K562 (cell line): ENCODE measurements around the gene MYL11. TPM values are rescaled to one million over a fixed set of nuclear protein-coding genes. Genes with fewer than 3 reads are reported as not detected.
A peak's percentile ranks its signal among the peaks of the same experiment; 100 is the strongest.

ENCODE experiments used
- CCAR2 ChIP-seq: fragments of 200-400 bp; formaldehyde crosslinking; IDR thresholded peaks from 2 replicates; pipeline ENCODE4 v1.6.1; 2017; ENCODE audit warnings: mild to moderate bottlenecking, low read depth, low read length
- ELF1 ChIP-seq: fragments of 200-800 bp; sonication (Bioruptor generic); IDR thresholded peaks from 2 replicates; pipeline ENCODE4 v1.6.1; 2016; ENCODE audit warnings: missing genetic modification characterization, missing compliant biosample characterization
- HEY1 ChIP-seq: fragments of 250-450 bp; sonication (Bioruptor Pico); IDR thresholded peaks from 2 replicates; pipeline ENCODE4 v1.5.0; 2020; ENCODE audit warnings: mild to moderate bottlenecking, moderate library complexity, borderline replicate concordance
- IRF2 ChIP-seq: sonication (generic); formaldehyde crosslinking; IDR thresholded peaks from 2 replicates; pipeline ENCODE4 v1.8.1; 2022; ENCODE audit warnings: mild to moderate bottlenecking, missing genetic modification reagents
- JUN ChIP-seq, 2 experiments: sonication (generic) in 1 of 2; formaldehyde crosslinking in 1 of 2; IDR thresholded peaks; 2 replicates each; pipeline versions ENCODE4 v1.6.1 to v1.8.0; 2012 to 2022; ENCODE audit warnings: borderline replicate concordance in 2 of 2, mild to moderate bottlenecking in 2 of 2, improper control_type of control experiment in 1 of 2, low read depth in 1 of 2, low read length in 1 of 2, missing genetic modification reagents in 1 of 2
- POLR2H ChIP-seq: IDR thresholded peaks from 2 replicates; pipeline ENCODE4 v1.6.1; 2016; ENCODE audit warnings: missing genetic modification characterization, low read depth, mild to moderate bottlenecking, control low read depth, missing compliant biosample characterization, moderate library complexity
- RBM39 ChIP-seq: fragments of 200-400 bp; formaldehyde crosslinking; optimal IDR thresholded peaks from 2 replicates; pipeline ENCODE3; 2018; ENCODE audit warnings: low read depth, low read length
- ZBED1 ChIP-seq: IDR thresholded peaks from 2 replicates; pipeline ENCODE4 v1.6.1; 2014
- ZKSCAN8 ChIP-seq: fragments of 200-800 bp; sonication (Bioruptor generic); IDR thresholded peaks from 2 replicates; pipeline ENCODE4 v1.6.1; 2016; ENCODE audit warnings: missing genetic modification characterization, missing compliant biosample characterization
- ZNF121 ChIP-seq: sonication (generic); formaldehyde crosslinking; conservative IDR thresholded peaks from 2 replicates; pipeline ENCODE4 v1.8.0; 2022; ENCODE audit warnings: missing genetic modification reagents
- ZNF133 ChIP-seq: fragments of 250-450 bp; sonication (Bioruptor Pico); IDR thresholded peaks from 2 replicates; pipeline ENCODE4 v1.4.0; 2020; ENCODE audit warnings: mild to moderate bottlenecking
- ZNF212 ChIP-seq: fragments of 450-650 bp; formaldehyde crosslinking; IDR thresholded peaks from 2 replicates; pipeline ENCODE4 v1.4.0; 2020; ENCODE audit warnings: mild to moderate bottlenecking
- ZNF23 ChIP-seq: fragments of 250-450 bp; sonication (Bioruptor Pico); IDR thresholded peaks from 2 replicates; pipeline ENCODE4 v1.4.0; 2020; ENCODE audit warnings: mild to moderate bottlenecking
- ZNF354B ChIP-seq: fragments of 250-450 bp; sonication (Bioruptor Pico); IDR thresholded peaks from 2 replicates; pipeline ENCODE4 v1.4.0; 2020
- ZNF766 ChIP-seq: fragments of 200-800 bp; sonication (Bioruptor generic); conservative IDR thresholded peaks from 2 replicates; pipeline ENCODE4 v1.6.1; 2016; ENCODE audit warnings: missing genetic modification characterization, missing compliant biosample characterization
- polyA plus RNA-seq, 8 experiments: library from polyadenylated mRNA; depleted of rRNA in 4 of 8; stranded (reverse) in 5 of 8; unstranded in 3 of 8; fragments of >200 nt; fragmentation: Nextera tagmentation in 2 of 8; fragmentation: Illumina TruSeq in 1 of 8; extraction: Ambion mirVana in 2 of 8; extraction: Trizol in 1 of 8; gene quantifications; 2 replicates each; pipeline versions ENCODE4 v1.2.1 to v1.2.3, GENCODE V29; 2011 to 2014; ENCODE audit warnings: inconsistent platforms in 1 of 8, missing spikeins in 1 of 8
- total RNA-seq, 7 experiments: library from RNA; depleted of rRNA in 6 of 7; stranded (reverse); fragments of >200 nt in 6 of 7; fragmentation: Illumina TruSeq in 2 of 7; extraction: Trizol in 2 of 7; gene quantifications; 2 replicates each; pipeline versions ENCODE4 v1.2.1 to v1.2.3, GENCODE V29; 2011 to 2021; ENCODE audit warnings: low replicate concordance in 1 of 7
- TF ChIP-seq, protein P1 (sequence below), 2 experiments: IDR thresholded peaks; 2 replicates each; pipeline ENCODE4 v1.6.1; 2012; ENCODE audit warnings: improper control_type of control experiment in 2 of 2, low read depth in 2 of 2, low read length in 2 of 2, borderline replicate concordance in 1 of 2
- TF ChIP-seq, protein P2 (sequence below): IDR thresholded peaks from 2 replicates; pipeline ENCODE4 v1.6.1; 2012; ENCODE audit warnings: low read depth, low read length, improper control_type of control experiment, borderline replicate concordance
- TF ChIP-seq, protein P3 (sequence below): IDR thresholded peaks from 3 replicates; pipeline ENCODE4 v1.6.1; 2011; ENCODE audit warnings: borderline replicate concordance, mild to moderate bottlenecking, moderate library complexity; ENCODE audit not compliant: insufficient read length; ENCODE audit errors: extremely low read depth

The MYL11 gene
- total and polyA plus RNA-seq, 9 of the 15 experiments (the other 6 are each of a cell fraction or from before 2014, with no cell fraction given), result 0.31 to 1.5 (median 0.73) TPM; not detected in 4

DNA sequence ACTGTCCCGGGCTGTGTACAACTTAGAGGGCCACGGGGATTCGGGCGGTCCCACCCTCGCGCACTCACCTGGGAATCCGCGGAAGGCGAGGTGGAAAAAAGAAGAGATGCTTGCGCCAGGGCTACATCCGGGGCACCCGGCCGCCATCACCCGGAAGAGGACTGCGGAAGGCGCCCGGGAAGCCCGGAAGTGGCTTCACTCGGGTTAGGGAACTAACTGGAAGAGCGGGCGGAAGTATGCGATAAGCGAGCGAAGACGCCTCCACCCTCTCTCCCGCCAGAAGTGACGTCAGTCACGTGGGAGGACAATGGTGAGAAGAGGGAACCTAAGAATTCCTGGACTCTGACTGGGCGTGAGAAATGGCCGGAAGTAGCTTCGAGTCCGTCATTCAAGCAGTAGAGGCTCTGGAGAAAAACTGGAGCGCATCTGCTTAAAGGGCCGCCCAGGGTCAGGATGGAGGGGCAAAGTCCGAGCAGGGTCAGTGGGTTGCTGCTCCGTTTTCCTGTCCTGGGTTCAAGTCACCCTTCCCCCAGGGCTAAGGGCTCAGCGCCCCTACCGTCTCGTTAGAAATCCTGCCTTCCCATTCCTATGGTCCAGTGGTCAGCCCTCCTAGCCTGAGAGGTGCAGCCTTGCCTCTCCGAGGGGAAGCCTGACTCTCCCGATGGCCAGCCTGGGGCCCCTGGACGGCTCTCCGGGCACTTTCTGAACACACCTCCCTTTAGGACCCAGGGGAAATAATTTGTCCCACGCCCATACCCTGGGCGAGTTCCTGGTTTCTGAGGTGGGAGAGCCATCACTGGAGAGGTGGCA lies 19.3 kb upstream of the MYL11 start, which contains the start of gene CD2BP2 (continued):
- TF ChIP-seq, protein P1, sequence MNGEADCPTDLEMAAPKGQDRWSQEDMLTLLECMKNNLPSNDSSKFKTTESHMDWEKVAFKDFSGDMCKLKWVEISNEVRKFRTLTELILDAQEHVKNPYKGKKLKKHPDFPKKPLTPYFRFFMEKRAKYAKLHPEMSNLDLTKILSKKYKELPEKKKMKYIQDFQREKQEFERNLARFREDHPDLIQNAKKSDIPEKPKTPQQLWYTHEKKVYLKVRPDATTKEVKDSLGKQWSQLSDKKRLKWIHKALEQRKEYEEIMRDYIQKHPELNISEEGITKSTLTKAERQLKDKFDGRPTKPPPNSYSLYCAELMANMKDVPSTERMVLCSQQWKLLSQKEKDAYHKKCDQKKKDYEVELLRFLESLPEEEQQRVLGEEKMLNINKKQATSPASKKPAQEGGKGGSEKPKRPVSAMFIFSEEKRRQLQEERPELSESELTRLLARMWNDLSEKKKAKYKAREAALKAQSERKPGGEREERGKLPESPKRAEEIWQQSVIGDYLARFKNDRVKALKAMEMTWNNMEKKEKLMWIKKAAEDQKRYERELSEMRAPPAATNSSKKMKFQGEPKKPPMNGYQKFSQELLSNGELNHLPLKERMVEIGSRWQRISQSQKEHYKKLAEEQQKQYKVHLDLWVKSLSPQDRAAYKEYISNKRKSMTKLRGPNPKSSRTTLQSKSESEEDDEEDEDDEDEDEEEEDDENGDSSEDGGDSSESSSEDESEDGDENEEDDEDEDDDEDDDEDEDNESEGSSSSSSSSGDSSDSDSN (IDR thresholded peaks at IDR 0.05; ENCODE audit: borderline replicate concordance in 1 of 2, low read depth in 2 of 2, low read length in 2 of 2), result no peak
- TF ChIP-seq CCAR2 (no peak), ZNF23 (CRISPR knock-in tag) (no peak), ZNF766 (CRISPR knock-in tag) (peak; percentile 87), ZNF354B (CRISPR knock-in tag) (no peak), RBM39 (no peak), ZKSCAN8 (CRISPR knock-in tag) (no peak), ELF1 (tag) (peak; percentile 100), JUN (IDR thresholded peaks at IDR 0.05; ENCODE audit: borderline replicate concordance, low read depth, low read length) (peak; percentile 89), JUN (CRISPR knock-in tag; IDR thresholded peaks at IDR 0.05; ENCODE audit: borderline replicate concordance) (0 out of 2 replicates have a peak, but pooled peaks have one; percentile 26), ZNF212 (no peak), ZBED1 (0 out of 2 replicates have a peak, but pooled peaks have one; percentile 16), HEY1 (CRISPR knock-in tag) (no peak), IRF2 (CRISPR knock-in tag) (no peak), POLR2H (tag) (peak; percentile 80), ZNF133 (no peak), ZNF121 (CRISPR knock-in tag) (no peak)
- TF ChIP-seq, protein P2, sequence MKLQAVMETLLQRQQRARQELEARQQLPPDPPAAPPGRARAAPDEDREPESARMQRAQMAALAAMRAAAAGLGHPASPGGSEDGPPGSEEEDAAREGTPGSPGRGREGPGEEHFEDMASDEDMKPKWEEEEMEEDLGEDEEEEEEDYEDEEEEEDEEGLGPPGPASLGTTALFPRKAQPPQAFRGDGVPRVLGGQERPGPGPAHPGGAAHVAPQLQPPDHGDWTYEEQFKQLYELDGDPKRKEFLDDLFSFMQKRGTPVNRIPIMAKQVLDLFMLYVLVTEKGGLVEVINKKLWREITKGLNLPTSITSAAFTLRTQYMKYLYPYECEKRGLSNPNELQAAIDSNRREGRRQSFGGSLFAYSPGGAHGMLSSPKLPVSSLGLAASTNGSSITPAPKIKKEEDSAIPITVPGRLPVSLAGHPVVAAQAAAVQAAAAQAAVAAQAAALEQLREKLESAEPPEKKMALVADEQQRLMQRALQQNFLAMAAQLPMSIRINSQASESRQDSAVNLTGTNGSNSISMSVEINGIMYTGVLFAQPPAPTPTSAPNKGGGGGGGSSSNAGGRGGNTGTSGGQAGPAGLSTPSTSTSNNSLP, result no peak
- TF ChIP-seq, protein P3, sequence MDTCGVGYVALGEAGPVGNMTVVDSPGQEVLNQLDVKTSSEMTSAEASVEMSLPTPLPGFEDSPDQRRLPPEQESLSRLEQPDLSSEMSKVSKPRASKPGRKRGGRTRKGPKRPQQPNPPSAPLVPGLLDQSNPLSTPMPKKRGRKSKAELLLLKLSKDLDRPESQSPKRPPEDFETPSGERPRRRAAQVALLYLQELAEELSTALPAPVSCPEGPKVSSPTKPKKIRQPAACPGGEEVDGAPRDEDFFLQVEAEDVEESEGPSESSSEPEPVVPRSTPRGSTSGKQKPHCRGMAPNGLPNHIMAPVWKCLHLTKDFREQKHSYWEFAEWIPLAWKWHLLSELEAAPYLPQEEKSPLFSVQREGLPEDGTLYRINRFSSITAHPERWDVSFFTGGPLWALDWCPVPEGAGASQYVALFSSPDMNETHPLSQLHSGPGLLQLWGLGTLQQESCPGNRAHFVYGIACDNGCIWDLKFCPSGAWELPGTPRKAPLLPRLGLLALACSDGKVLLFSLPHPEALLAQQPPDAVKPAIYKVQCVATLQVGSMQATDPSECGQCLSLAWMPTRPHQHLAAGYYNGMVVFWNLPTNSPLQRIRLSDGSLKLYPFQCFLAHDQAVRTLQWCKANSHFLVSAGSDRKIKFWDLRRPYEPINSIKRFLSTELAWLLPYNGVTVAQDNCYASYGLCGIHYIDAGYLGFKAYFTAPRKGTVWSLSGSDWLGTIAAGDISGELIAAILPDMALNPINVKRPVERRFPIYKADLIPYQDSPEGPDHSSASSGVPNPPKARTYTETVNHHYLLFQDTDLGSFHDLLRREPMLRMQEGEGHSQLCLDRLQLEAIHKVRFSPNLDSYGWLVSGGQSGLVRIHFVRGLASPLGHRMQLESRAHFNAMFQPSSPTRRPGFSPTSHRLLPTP, result no peak
